ENCODE measurements around the gene ZFAND4. TPM values are rescaled to one million over a fixed set of nuclear protein-coding genes. Genes with fewer than 3 reads are reported as not detected.
"Not testable (repeated sequence)": the region's sequence is repeated elsewhere in the genome, so short reads cannot be mapped to it uniquely, and the experiment has no call there.

The ZFAND4 gene
- total and polyA plus RNA-seq, 8 donors, result 11.9 to 15.8 (median 13.9) TPM

GRCh38 chr10:45602836-45603235 lies 69.7 kb downstream of the ZFAND4 start:
- TF ChIP-seq CTCF (IDR thresholded peaks at IDR 0.05), result no peak

GRCh38 chr10:45602082-45602730 lies 70.4 kb downstream of the ZFAND4 start:
- intact Hi-C loops (cut with DNase I), result no loop called here
- Histone ChIP-seq H3K27ac (no peak overlapping the region), H3K36me3 (no peaks in the 10 kb centered on the region), H3K27me3 (peaks cover 0 to 31% of the 10 kb centered on the region in 2 donors), H3K4me1 (peaks cover 2 to 7% of the 10 kb centered on the region in 2 donors), H3K9me3 (no peaks in the 10 kb centered on the region), H3K4me3 (no peak overlapping the region)
- peak; percentile 31 for ATAC-seq
- DNase-seq, result no peak
- TF ChIP-seq CTCF (IDR thresholded peaks at IDR 0.05), result no peak

More at GRCh38 chr10:45602836-45603235, 69.7 kb downstream of the ZFAND4 start:
- H3K27ac ChIP-seq, result no peak overlapping the region
- no peak for DNase-seq
- H3K4me3 ChIP-seq, result no peak overlapping the region
- intact Hi-C loops (cut with DNase I), result no loop called here
- no peaks in the 10 kb centered on the region for H3K36me3 ChIP-seq
- H3K4me1 ChIP-seq, result peaks cover 2 to 7% of the 10 kb centered on the region in 2 donors
- peaks cover 0 to 31% of the 10 kb centered on the region in 2 donors for H3K27me3 ChIP-seq
- H3K9me3 ChIP-seq, result no peaks in the 10 kb centered on the region
- no peak for ATAC-seq

- H3K4me3 ChIP-seq; DNase-seq; intact Hi-C loops (cut with DNase I); H3K9me3 ChIP-seq; H3K36me3 ChIP-seq; H3K4me1 ChIP-seq; ATAC-seq; H3K27ac ChIP-seq: not testable (repeated sequence)
- H3K27me3 ChIP-seq, result peaks cover 0 to 31% of the 10 kb centered on the region in 2 donors
Observed at GRCh38 chr10:45601254-45601930, 71.2 kb downstream of the ZFAND4 start.

- peak overlapping the region in 1 of 2 donors; percentile 18 for H3K4me3 ChIP-seq
Observed at GRCh38 chr10:45600337-45601253, 72.0 kb downstream of the ZFAND4 start.

GRCh38 chr10:45599646-45600045 lies 72.9 kb downstream of the ZFAND4 start:
- no peak overlapping the region for H3K4me3 ChIP-seq
- peaks cover 2 to 7% of the 10 kb centered on the region in 2 donors for H3K4me1 ChIP-seq
- intact Hi-C loops (cut with DNase I), result no loop called here
- H3K36me3 ChIP-seq, result no peaks in the 10 kb centered on the region
- ATAC-seq, result no peak
- peaks cover 0 to 31% of the 10 kb centered on the region in 2 donors for H3K27me3 ChIP-seq
- no peak overlapping the region for H3K27ac ChIP-seq
- no peak for DNase-seq
- no peaks in the 10 kb centered on the region for H3K9me3 ChIP-seq
- no peak for TF ChIP-seq CTCF (IDR thresholded peaks at IDR 0.05)

More at GRCh38 chr10:45600337-45601253, 72.0 kb downstream of the ZFAND4 start:
- intact Hi-C loops (cut with DNase I); H3K27ac ChIP-seq; H3K36me3 ChIP-seq; H3K9me3 ChIP-seq; ATAC-seq; H3K4me1 ChIP-seq: not testable (repeated sequence)
- H3K27me3 ChIP-seq, result peaks cover 0 to 31% of the 10 kb centered on the region in 2 donors
- DNase-seq, result peak in 1 of 4 donors; percentile 80
